NT2/D1 (cell line): ENCODE data around the gene RNU1-4.

ENCODE experiments used
- SUZ12 ChIP-seq: IDR thresholded peaks from 2 replicates; pipeline ENCODE4 v1.6.1; 2011; ENCODE audit not compliant: insufficient read length, insufficient read depth; ENCODE audit errors: extremely low read depth
- ZNF274 ChIP-seq: IDR thresholded peaks from 2 replicates; pipeline ENCODE4 v1.6.1; 2011; ENCODE audit warnings: mild to moderate bottlenecking, low read depth, low read length

- TF ChIP-seq ZNF274 (no peak), SUZ12 (no peak)
These were observed 21.3 kb upstream of the RNU1-4 start for GRCh38 chr1:16718908-16719533.
